ENCODE results near the gene KDM5A. TPM values are rescaled to one million over a fixed set of nuclear protein-coding genes. Genes with fewer than 3 reads are reported as not detected.
A peak's percentile ranks its signal among the peaks of the same experiment; 100 is the strongest.

Gene KDM5A
- polyA plus RNA-seq, 1 donor from 2014 or later, result 11.2 TPM

DNA sequence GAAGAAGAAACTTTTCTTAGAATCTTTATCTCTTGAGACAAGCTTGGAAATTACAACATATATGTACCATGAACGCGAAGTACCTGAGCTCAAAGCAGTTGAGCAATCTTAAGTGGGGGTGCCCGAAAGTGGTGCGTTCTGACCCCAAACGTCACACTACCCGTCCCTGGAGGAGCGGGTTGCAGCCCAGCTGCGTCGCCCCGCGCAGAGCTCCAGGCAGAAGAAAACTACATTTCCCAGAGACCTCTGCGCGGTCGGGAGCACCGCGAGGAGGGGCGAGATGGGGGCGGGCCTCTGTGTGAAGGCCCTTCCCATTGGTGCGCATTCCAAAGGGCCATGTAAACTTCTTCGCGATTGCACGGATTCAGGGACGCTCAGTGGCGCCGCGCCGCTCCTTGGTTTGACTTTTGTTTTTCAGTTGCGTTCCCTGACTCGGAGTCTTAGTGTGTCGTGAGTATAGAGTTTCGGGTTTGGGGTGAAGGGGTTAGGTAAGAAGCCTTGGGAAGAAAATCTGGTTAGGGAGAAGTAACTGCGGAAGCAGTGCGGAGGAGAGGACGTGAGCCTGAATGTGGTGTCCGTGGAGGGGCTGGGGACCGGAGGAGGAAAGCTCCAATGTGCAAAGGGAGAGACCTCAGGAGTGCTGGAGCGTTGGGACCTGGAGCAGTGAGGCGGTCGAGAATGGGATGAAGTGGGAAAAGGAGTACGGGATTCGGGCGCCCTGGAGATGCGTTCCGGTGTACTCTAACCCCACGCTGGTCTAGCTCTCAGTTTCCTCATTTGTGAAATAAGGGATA is 12.3 kb upstream of the KDM5A start, which contains the start of gene CCDC77:
Gene CCDC77 (plus strand): TSS at position 410 of the 794 bp plus-strand sequence. CDS start 7,740 bp downstream, outside the sequence.
- no peaks in the 10 kb centered on the region for H3K27me3 ChIP-seq (ENCODE audit: insufficient read depth, low read depth, low read length)
- peak within 1 kb of the TSS; percentile 66 for H3K4me2 ChIP-seq (ENCODE audit: low read length)
- H3K9me3 ChIP-seq (ENCODE audit: low read length), result no peaks in the 10 kb centered on the region
- no peaks in the 10 kb centered on the region for H3K9me2 ChIP-seq (ENCODE audit: insufficient read depth, low read length)
- peak within 1 kb of the TSS; percentile 53 for H3K27ac ChIP-seq (ENCODE audit: low read length)
- H3K9ac ChIP-seq (ENCODE audit: low read length), result peak within 1 kb of the TSS; percentile 57
- H4K20me1 ChIP-seq (ENCODE audit: insufficient read depth), result no peaks in the 10 kb centered on the region
- peak within 1 kb of the TSS; percentile 80 for H2AFZ ChIP-seq (ENCODE audit: low read depth, low read length)
- no peaks in the 10 kb centered on the region for H3F3A ChIP-seq (ENCODE audit: insufficient read depth, low read length, poor library complexity, severe bottlenecking)
- TF ChIP-seq POLR2AphosphoS5 (IDR thresholded peaks at IDR 0.05), result peak; percentile 39
- TF ChIP-seq, protein P1, sequence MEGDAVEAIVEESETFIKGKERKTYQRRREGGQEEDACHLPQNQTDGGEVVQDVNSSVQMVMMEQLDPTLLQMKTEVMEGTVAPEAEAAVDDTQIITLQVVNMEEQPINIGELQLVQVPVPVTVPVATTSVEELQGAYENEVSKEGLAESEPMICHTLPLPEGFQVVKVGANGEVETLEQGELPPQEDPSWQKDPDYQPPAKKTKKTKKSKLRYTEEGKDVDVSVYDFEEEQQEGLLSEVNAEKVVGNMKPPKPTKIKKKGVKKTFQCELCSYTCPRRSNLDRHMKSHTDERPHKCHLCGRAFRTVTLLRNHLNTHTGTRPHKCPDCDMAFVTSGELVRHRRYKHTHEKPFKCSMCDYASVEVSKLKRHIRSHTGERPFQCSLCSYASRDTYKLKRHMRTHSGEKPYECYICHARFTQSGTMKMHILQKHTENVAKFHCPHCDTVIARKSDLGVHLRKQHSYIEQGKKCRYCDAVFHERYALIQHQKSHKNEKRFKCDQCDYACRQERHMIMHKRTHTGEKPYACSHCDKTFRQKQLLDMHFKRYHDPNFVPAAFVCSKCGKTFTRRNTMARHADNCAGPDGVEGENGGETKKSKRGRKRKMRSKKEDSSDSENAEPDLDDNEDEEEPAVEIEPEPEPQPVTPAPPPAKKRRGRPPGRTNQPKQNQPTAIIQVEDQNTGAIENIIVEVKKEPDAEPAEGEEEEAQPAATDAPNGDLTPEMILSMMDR (IDR thresholded peaks at IDR 0.05; ENCODE audit: poor library complexity, severe bottlenecking), result peak; percentile 59
- peak; percentile 91 for TF ChIP-seq MXI1 (conservative IDR thresholded peaks at IDR 0.05; ENCODE audit: poor library complexity, severe bottlenecking)
- no peak for TF ChIP-seq RAD21 (conservative IDR thresholded peaks at IDR 0.05)
- peaks cover 13% of the 10 kb centered on the region for H3K79me2 ChIP-seq (replicated peaks; ENCODE audit: insufficient read depth, low read length)
- H3K36me3 ChIP-seq (ENCODE audit: insufficient read depth, low read length), result no peaks in the 10 kb centered on the region
- peak within 1 kb of the TSS; percentile 75 for H3K4me3 ChIP-seq (ENCODE audit: low read length)

DNA sequence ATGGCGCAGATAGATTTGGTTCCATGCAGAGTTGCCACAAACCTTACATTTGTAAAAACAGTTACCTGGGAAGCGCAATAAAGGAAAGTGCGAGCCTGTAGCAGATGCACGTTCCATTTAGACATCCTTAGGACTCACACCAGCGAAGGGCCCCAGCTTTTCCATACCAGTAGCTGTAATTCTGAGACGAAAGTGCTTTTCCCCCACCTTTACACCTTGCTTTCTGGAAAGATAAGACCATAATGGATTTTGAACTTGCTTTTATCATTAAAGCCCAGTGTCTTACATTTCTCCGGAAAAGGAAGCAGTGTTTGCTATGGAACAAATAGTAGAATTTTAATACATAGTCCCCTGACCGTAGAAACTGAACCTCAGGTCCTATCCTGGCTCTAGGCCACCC is 11.7 kb upstream of the KDM5A start:
- no peaks in the 10 kb centered on the region for H3K9me3 ChIP-seq (ENCODE audit: low read length)
- no peaks in the 10 kb centered on the region for H3F3A ChIP-seq (ENCODE audit: insufficient read depth, low read length, poor library complexity, severe bottlenecking)
- peak overlapping the region; percentile 75 for H3K4me3 ChIP-seq (ENCODE audit: low read length)
- H4K20me1 ChIP-seq (ENCODE audit: insufficient read depth), result no peaks in the 10 kb centered on the region
- H3K79me2 ChIP-seq (replicated peaks; ENCODE audit: insufficient read depth, low read length), result peaks cover 13% of the 10 kb centered on the region
- H3K9ac ChIP-seq (ENCODE audit: low read length), result no peak overlapping the region
- H2AFZ ChIP-seq (ENCODE audit: low read depth, low read length), result no peak overlapping the region
- no peaks in the 10 kb centered on the region for H3K36me3 ChIP-seq (ENCODE audit: insufficient read depth, low read length)
- TF ChIP-seq POLR2AphosphoS5 (IDR thresholded peaks at IDR 0.05) (no peak), EP300 (conservative IDR thresholded peaks at IDR 0.05; ENCODE audit: poor library complexity, severe bottlenecking) (no peak), MXI1 (conservative IDR thresholded peaks at IDR 0.05; ENCODE audit: poor library complexity, severe bottlenecking) (no peak), EZH2 (IDR thresholded peaks at IDR 0.05; ENCODE audit: borderline replicate concordance, insufficient read depth, low read length, poor library complexity, severe bottlenecking) (no peak), RAD21 (conservative IDR thresholded peaks at IDR 0.05) (no peak), SMC3 (conservative IDR thresholded peaks at IDR 0.05; ENCODE audit: poor library complexity) (no peak), TAF1 (IDR thresholded peaks at IDR 0.05; ENCODE audit: low read depth) (no peak)
- TF ChIP-seq, protein P2, sequence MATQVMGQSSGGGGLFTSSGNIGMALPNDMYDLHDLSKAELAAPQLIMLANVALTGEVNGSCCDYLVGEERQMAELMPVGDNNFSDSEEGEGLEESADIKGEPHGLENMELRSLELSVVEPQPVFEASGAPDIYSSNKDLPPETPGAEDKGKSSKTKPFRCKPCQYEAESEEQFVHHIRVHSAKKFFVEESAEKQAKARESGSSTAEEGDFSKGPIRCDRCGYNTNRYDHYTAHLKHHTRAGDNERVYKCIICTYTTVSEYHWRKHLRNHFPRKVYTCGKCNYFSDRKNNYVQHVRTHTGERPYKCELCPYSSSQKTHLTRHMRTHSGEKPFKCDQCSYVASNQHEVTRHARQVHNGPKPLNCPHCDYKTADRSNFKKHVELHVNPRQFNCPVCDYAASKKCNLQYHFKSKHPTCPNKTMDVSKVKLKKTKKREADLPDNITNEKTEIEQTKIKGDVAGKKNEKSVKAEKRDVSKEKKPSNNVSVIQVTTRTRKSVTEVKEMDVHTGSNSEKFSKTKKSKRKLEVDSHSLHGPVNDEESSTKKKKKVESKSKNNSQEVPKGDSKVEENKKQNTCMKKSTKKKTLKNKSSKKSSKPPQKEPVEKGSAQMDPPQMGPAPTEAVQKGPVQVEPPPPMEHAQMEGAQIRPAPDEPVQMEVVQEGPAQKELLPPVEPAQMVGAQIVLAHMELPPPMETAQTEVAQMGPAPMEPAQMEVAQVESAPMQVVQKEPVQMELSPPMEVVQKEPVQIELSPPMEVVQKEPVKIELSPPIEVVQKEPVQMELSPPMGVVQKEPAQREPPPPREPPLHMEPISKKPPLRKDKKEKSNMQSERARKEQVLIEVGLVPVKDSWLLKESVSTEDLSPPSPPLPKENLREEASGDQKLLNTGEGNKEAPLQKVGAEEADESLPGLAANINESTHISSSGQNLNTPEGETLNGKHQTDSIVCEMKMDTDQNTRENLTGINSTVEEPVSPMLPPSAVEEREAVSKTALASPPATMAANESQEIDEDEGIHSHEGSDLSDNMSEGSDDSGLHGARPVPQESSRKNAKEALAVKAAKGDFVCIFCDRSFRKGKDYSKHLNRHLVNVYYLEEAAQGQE (IDR thresholded peaks at IDR 0.05; ENCODE audit: borderline replicate concordance), result no peak
- TF ChIP-seq, protein P1 (IDR thresholded peaks at IDR 0.05; ENCODE audit: poor library complexity, severe bottlenecking), result no peak
- H3K4me2 ChIP-seq (ENCODE audit: low read length), result peak overlapping the region; percentile 57
- no peaks in the 10 kb centered on the region for H3K9me2 ChIP-seq (ENCODE audit: insufficient read depth, low read length)
- H3K27ac ChIP-seq (ENCODE audit: low read length), result no peak overlapping the region
- no peaks in the 10 kb centered on the region for H3K27me3 ChIP-seq (ENCODE audit: insufficient read depth, low read depth, low read length)
